MM.1S (cell line): ENCODE measurements around the gene NINJ2.
"Not testable (repeated sequence)": the region's sequence is repeated elsewhere in the genome, so short reads cannot be mapped to it uniquely, and the experiment has no call there.

Experiments used
- DNase-seq: peaks from one replicate; pipeline ENCODE4 v3.0.0-alpha.2; 2015
- H2AFZ ChIP-seq: fragments of 300-600 bp; sonication (generic); 2 replicates; pipeline ENCODE4 v1.6.0; 2016; ENCODE audit warnings: antibody characterized with exemption, low read length
- H3F3A ChIP-seq: fragments of 300-600 bp; sonication (generic); 2 replicates; pipeline ENCODE4 v1.6.1; 2016; ENCODE audit warnings: mild to moderate bottlenecking, antibody characterized with exemption, low read length, moderate library complexity, mixed read lengths; ENCODE audit not compliant: insufficient read depth
- H3K27ac ChIP-seq: fragments of 300-600 bp; sonication (generic); 2 replicates; pipeline ENCODE4 v1.5.1; 2016; ENCODE audit warnings: mild to moderate bottlenecking, low read length
- H3K27me3 ChIP-seq: fragments of 300-600 bp; sonication (generic); replicated peaks from 2 replicates; pipeline ENCODE4 v1.6.0; 2016; ENCODE audit warnings: low read length; ENCODE audit not compliant: insufficient read depth
- H3K36me3 ChIP-seq: fragments of 300-600 bp; sonication (generic); replicated peaks from 2 replicates; pipeline ENCODE4 v1.6.1; 2016; ENCODE audit warnings: mild to moderate bottlenecking, low read length, mixed read lengths; ENCODE audit not compliant: insufficient read depth
- H3K4me1 ChIP-seq: fragments of 300-600 bp; sonication (generic); 2 replicates; pipeline ENCODE4 v1.6.1; 2016; ENCODE audit warnings: low read length, mixed read lengths
- H3K4me2 ChIP-seq: fragments of 300-600 bp; sonication (generic); 2 replicates; pipeline ENCODE4 v1.6.0; 2016; ENCODE audit warnings: low read depth, low read length
- H3K4me3 ChIP-seq: fragments of 300-600 bp; sonication (generic); 2 replicates; pipeline ENCODE4 v1.5.1; 2016; ENCODE audit warnings: low read length, mixed read lengths
- H3K79me2 ChIP-seq: fragments of 300-600 bp; sonication (generic); 2 replicates; pipeline ENCODE4 v1.6.1; 2016; ENCODE audit warnings: mixed run types, low read length, mixed read lengths
- H3K9ac ChIP-seq: fragments of 300-600 bp; sonication (generic); 2 replicates; pipeline ENCODE4 v1.6.1; 2016; ENCODE audit warnings: low read length, mixed read lengths
- H3K9me2 ChIP-seq: fragments of 300-600 bp; sonication (generic); replicated peaks from 2 replicates; pipeline ENCODE4 v1.6.1; 2016; ENCODE audit warnings: mild to moderate bottlenecking, low read length, mixed read lengths; ENCODE audit not compliant: insufficient read depth
- H3K9me3 ChIP-seq: fragments of 300-600 bp; sonication (generic); replicated peaks from 2 replicates; pipeline ENCODE4 v1.6.1; 2016; ENCODE audit warnings: mild to moderate bottlenecking, low read length, mixed read lengths; ENCODE audit not compliant: insufficient read depth
- H4K20me1 ChIP-seq: fragments of 300-600 bp; sonication (generic); 2 replicates; pipeline ENCODE4 v1.6.1; 2016; ENCODE audit warnings: mild to moderate bottlenecking, low read length, moderate library complexity, mixed read lengths; ENCODE audit not compliant: insufficient read depth
- EZH2 ChIP-seq: fragments of 300-600 bp; sonication (generic); optimal IDR thresholded peaks from 2 replicates; pipeline ENCODE3; 2017; ENCODE audit warnings: low read depth, mild to moderate bottlenecking, antibody characterized with exemption, low read length, mixed read lengths
- EZH2phosphoT487 ChIP-seq: fragments of 300-600 bp; sonication (generic); IDR thresholded peaks from 2 replicates; pipeline ENCODE4 v1.6.1; 2018; ENCODE audit warnings: antibody characterized with exemption, low read length
- TF ChIP-seq, protein P1 (sequence below): fragments of 300-600 bp; sonication (generic); IDR thresholded peaks from 2 replicates; pipeline ENCODE4 v1.5.1; 2016; ENCODE audit warnings: antibody characterized with exemption, low read length, mixed read lengths

The NINJ2 gene, protein sequence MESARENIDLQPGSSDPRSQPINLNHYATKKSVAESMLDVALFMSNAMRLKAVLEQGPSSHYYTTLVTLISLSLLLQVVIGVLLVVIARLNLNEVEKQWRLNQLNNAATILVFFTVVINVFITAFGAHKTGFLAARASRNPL

DNA sequence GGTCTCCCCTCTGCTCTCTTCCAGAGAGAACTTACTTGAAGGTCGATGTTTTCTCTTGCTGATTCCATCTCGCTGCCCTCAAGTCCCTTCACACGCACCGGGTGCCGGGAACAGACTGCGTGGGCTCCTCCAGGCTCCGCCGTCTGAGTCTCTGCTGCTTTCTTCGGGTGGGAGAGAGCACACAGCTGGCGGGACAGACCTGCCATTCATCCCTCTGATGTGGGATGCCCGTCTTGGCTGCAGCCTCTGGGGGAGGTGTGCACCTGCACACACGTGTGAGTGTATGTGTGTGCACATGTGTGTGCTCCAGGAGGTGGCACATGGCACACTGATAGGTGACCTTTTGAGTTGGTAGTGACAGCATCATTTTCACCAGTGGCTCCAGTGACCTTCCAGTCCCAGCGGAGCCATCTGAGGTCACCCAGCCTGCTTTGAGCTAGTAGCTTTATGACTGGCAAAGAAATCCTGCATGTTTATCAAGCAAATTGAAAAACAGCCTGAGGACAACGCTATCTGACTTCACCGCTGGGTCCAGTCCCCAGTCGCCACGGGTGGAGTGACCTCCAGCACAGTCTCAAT, at the start of gene NINJ2:
NINJ2 (minus strand) TSS at position 153 of the 579 bp plus-strand sequence; CDS start at position 68, 85 bp downstream.
- Histone ChIP-seq H3K4me3 (no peak within 1 kb of the TSS), H4K20me1 (no peaks in the 10 kb centered on the region), H3K9me2 (no peaks in the 10 kb centered on the region), H3K36me3 (no peaks in the 10 kb centered on the region), H3K9ac (no peak within 1 kb of the TSS), H3K79me2 (no peaks in the 10 kb centered on the region), H3F3A (no peaks in the 10 kb centered on the region), H3K27ac (no peak within 1 kb of the TSS), H3K4me1 (peaks cover 10% of the 10 kb centered on the region), H3K27me3 (no peaks in the 10 kb centered on the region), H3K4me2 (no peak within 1 kb of the TSS), H2AFZ (no peak within 1 kb of the TSS), H3K9me3 (no peaks in the 10 kb centered on the region)
- no peak for DNase-seq
- TF ChIP-seq EZH2phosphoT487 (no peak), EZH2 (no peak)
- TF ChIP-seq, protein P1, sequence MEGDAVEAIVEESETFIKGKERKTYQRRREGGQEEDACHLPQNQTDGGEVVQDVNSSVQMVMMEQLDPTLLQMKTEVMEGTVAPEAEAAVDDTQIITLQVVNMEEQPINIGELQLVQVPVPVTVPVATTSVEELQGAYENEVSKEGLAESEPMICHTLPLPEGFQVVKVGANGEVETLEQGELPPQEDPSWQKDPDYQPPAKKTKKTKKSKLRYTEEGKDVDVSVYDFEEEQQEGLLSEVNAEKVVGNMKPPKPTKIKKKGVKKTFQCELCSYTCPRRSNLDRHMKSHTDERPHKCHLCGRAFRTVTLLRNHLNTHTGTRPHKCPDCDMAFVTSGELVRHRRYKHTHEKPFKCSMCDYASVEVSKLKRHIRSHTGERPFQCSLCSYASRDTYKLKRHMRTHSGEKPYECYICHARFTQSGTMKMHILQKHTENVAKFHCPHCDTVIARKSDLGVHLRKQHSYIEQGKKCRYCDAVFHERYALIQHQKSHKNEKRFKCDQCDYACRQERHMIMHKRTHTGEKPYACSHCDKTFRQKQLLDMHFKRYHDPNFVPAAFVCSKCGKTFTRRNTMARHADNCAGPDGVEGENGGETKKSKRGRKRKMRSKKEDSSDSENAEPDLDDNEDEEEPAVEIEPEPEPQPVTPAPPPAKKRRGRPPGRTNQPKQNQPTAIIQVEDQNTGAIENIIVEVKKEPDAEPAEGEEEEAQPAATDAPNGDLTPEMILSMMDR = no peak

DNA sequence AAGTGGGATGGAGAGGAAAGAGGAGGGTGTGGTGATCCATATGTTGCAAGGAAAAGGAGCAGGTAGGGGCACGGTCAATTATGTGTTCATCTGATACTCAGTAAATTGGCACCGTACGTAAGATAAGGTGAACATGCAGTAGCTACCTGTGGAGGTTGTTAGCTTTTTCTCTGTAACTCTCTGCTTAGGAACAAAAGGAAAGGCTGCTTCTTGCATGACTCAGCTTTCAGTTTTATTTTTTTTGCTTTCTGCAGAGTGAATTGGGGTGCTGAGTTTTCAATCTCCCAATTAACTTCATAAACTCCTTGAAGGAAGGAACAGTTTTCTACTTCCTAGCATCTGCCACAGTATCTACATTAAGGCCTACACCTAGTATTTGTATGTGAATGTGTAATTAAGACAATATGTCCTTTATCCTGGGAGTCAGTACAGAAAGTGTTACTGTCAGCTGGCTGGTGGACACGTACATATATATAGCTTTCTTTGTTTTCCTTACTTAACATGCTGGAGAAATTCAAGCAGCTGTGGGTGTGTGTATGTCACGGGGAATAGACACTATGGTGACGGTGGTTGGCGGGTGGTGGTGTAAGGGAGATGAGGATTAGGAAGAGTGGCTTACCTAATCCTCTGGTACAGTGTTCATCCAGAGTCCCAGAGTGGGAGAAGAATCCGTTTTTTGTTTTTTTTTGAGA, 49.1 kb upstream of the NINJ2 start:
- H3K4me2 ChIP-seq = peak overlapping the region; percentile 52
- peak; percentile 40 for DNase-seq
- no peaks in the 10 kb centered on the region for H3K36me3 ChIP-seq
- H4K20me1 ChIP-seq = no peaks in the 10 kb centered on the region
- no peak overlapping the region; the same call in 1 of the 2 replicates for H3K9ac ChIP-seq
- no peaks in the 10 kb centered on the region for H3K27me3 ChIP-seq
- no peaks in the 10 kb centered on the region for H3K9me2 ChIP-seq
- no peak overlapping the region; the same call in 1 of the 2 replicates for H3K4me3 ChIP-seq
- H2AFZ ChIP-seq = peak overlapping the region; percentile 48
- H3K9me3 ChIP-seq = no peaks in the 10 kb centered on the region
- no peaks in the 10 kb centered on the region for H3K79me2 ChIP-seq
- peak overlapping the region; percentile 12; the same call in 1 of the 2 replicates for H3K27ac ChIP-seq
- H3K4me1 ChIP-seq = peaks cover 3% of the 10 kb centered on the region
- TF ChIP-seq, protein P1 = no peak
- TF ChIP-seq EZH2phosphoT487 = no peak
- TF ChIP-seq EZH2 = no peak
- no peaks in the 10 kb centered on the region for H3F3A ChIP-seq

DNA sequence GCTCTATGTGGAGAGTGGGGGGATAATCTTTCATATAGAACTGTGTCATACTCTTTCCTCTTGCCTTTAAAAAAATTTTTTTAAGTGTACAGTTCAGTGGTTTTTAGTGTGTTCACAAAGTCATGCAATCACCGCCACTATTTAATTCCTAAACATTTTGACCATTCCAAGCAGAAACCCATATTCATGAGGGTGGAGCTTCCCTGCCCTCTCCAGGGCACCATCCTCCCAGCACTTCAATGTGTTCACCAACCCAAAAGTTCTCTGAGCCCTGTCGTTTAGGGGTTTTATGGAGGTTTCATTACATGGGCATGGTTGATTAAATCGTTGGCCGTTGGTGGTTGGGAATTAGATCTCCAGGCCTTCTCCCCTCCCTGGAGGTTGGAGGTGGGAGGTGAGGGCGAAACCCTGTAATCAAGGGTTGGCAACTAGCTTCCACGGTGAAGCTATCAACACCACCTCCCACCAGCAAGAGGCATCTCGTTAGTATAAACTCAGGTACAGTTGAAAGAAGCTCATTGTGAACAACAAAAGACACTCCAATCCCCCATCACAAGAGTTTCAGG, 46.3 kb upstream of the NINJ2 start:
- no peak overlapping the region for H3K9ac ChIP-seq
- peaks cover 5% of the 10 kb centered on the region for H3K4me1 ChIP-seq
- H3K9me2 ChIP-seq = no peaks in the 10 kb centered on the region
- no peaks in the 10 kb centered on the region for H4K20me1 ChIP-seq
- no peaks in the 10 kb centered on the region for H3K79me2 ChIP-seq
- H3K36me3 ChIP-seq = no peaks in the 10 kb centered on the region
- no peak overlapping the region for H2AFZ ChIP-seq
- H3K4me2 ChIP-seq = no peak overlapping the region
- no peak overlapping the region for H3K4me3 ChIP-seq
- no peak for DNase-seq
- H3K9me3 ChIP-seq = no peaks in the 10 kb centered on the region
- no peak for TF ChIP-seq EZH2phosphoT487
- TF ChIP-seq, protein P1 = no peak
- H3K27ac ChIP-seq = no peak overlapping the region
- H3K27me3 ChIP-seq = no peaks in the 10 kb centered on the region
- no peaks in the 10 kb centered on the region for H3F3A ChIP-seq

DNA sequence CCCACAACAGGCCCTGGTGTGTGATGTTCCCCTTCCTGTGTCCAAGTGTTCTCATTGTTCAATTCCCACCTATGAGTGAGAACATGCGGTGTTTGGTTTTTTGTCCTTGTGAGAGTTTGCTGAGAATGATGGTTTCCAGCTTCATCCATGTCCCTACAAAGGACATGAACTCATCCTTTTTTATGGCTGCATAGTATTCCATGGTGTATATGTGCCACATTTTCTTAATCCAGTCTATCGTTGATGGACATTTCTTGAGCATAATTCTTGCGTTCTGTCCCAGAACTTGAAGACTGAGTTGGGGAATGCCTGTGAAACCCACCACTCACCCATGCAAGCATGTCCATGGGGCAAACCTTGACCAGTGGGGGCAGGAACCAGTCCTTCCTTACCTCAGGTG, 44.8 kb upstream of the NINJ2 start:
- H2AFZ ChIP-seq, H3F3A ChIP-seq, H3K4me3 ChIP-seq, H3K79me2 ChIP-seq, H4K20me1 ChIP-seq, H3K27ac ChIP-seq, DNase-seq, H3K27me3 ChIP-seq, H3K4me1 ChIP-seq, H3K9me3 ChIP-seq, H3K4me2 ChIP-seq, H3K9me2 ChIP-seq, H3K9ac ChIP-seq, H3K36me3 ChIP-seq: not testable (repeated sequence)
